IPS-18a (cell line): Measurements from ENCODE around the gene DOCK9.

ENCODE experiments used
- H3K27ac ChIP-seq: one replicate; pipeline ENCODE4 v1.5.1; 2013; ENCODE audit warnings: low read length
- H3K27me3 ChIP-seq: one replicate; pipeline ENCODE4 v1.6.1; 2013; ENCODE audit warnings: mild to moderate bottlenecking, low read length; ENCODE audit not compliant: control insufficient read depth, insufficient read depth
- H3K36me3 ChIP-seq: one replicate; pipeline ENCODE4 v1.6.1; 2013; ENCODE audit warnings: low read depth, low read length; ENCODE audit not compliant: control insufficient read depth
- H3K4me1 ChIP-seq: one replicate; pipeline ENCODE4 v1.6.1; 2013; ENCODE audit warnings: low read depth, low read length; ENCODE audit not compliant: control insufficient read depth
- H3K4me3 ChIP-seq: one replicate; pipeline ENCODE4 v1.5.1; 2013; ENCODE audit warnings: low read length
- H3K9ac ChIP-seq: one replicate; pipeline ENCODE4 v1.6.1; 2013; ENCODE audit warnings: mild to moderate bottlenecking, low read length, moderate library complexity
- H3K9me3 ChIP-seq: one replicate; pipeline ENCODE4 v1.6.1; 2013; ENCODE audit warnings: low read depth, low read length; ENCODE audit not compliant: control insufficient read depth

The DOCK9 gene

GRCh38 chr13:98809345-98809777 is 168.5 kb downstream of the DOCK9 start:
- no peak overlapping the region for H3K4me3 ChIP-seq
- H3K9ac ChIP-seq = no peak overlapping the region
- no peak overlapping the region for H3K27ac ChIP-seq
- no peaks in the 10 kb centered on the region for H3K9me3 ChIP-seq
- no peaks in the 10 kb centered on the region for H3K27me3 ChIP-seq
- H3K36me3 ChIP-seq = no peaks in the 10 kb centered on the region
- peaks cover 10% of the 10 kb centered on the region for H3K4me1 ChIP-seq

GRCh38 chr13:98807774-98808173 is 170.1 kb downstream of the DOCK9 start:
- H3K27me3 ChIP-seq = no peaks in the 10 kb centered on the region
- no peaks in the 10 kb centered on the region for H3K36me3 ChIP-seq
- peaks cover 10% of the 10 kb centered on the region for H3K4me1 ChIP-seq
- no peak overlapping the region for H3K9ac ChIP-seq
- no peak overlapping the region for H3K27ac ChIP-seq
- H3K9me3 ChIP-seq = no peaks in the 10 kb centered on the region
- H3K4me3 ChIP-seq = no peak overlapping the region

- H3K4me1 ChIP-seq = peaks cover 10% of the 10 kb centered on the region
- no peak overlapping the region for H3K27ac ChIP-seq
- no peaks in the 10 kb centered on the region for H3K9me3 ChIP-seq
- H3K36me3 ChIP-seq = no peaks in the 10 kb centered on the region
- H3K27me3 ChIP-seq = no peaks in the 10 kb centered on the region
- no peak overlapping the region for H3K4me3 ChIP-seq
- H3K9ac ChIP-seq = no peak overlapping the region
Observed at GRCh38 chr13:98804336-98804855, 173.5 kb downstream of the DOCK9 start.

GRCh38 chr13:98803921-98804320 is 173.9 kb downstream of the DOCK9 start:
- H3K9me3 ChIP-seq = no peaks in the 10 kb centered on the region
- H3K4me3 ChIP-seq = no peak overlapping the region
- no peak overlapping the region for H3K27ac ChIP-seq
- H3K27me3 ChIP-seq = no peaks in the 10 kb centered on the region
- peaks cover 10% of the 10 kb centered on the region for H3K4me1 ChIP-seq
- no peaks in the 10 kb centered on the region for H3K36me3 ChIP-seq
- no peak overlapping the region for H3K9ac ChIP-seq

GRCh38 chr13:98803111-98803561 is 174.7 kb downstream of the DOCK9 start:
- Histone ChIP-seq H3K27me3 (no peaks in the 10 kb centered on the region), H3K4me3 (no peak overlapping the region), H3K27ac (no peak overlapping the region), H3K9me3 (no peaks in the 10 kb centered on the region), H3K36me3 (no peaks in the 10 kb centered on the region), H3K9ac (no peak overlapping the region), H3K4me1 (peaks cover 6% of the 10 kb centered on the region)

GRCh38 chr13:98802559-98802958 is 175.3 kb downstream of the DOCK9 start:
- H3K4me1 ChIP-seq = peaks cover under 1% of the 10 kb centered on the region
- no peak overlapping the region for H3K9ac ChIP-seq
- no peak overlapping the region for H3K4me3 ChIP-seq
- H3K36me3 ChIP-seq = no peaks in the 10 kb centered on the region
- H3K9me3 ChIP-seq = no peaks in the 10 kb centered on the region
- no peak overlapping the region for H3K27ac ChIP-seq
- H3K27me3 ChIP-seq = no peaks in the 10 kb centered on the region

GRCh38 chr13:98801626-98802418 is 176.0 kb downstream of the DOCK9 start:
- Histone ChIP-seq H3K9me3 (no peaks in the 10 kb centered on the region), H3K9ac (no peak overlapping the region), H3K4me1 (no peaks in the 10 kb centered on the region), H3K27ac (no peak overlapping the region), H3K4me3 (no peak overlapping the region), H3K27me3 (no peaks in the 10 kb centered on the region), H3K36me3 (no peaks in the 10 kb centered on the region)

- H3K27me3 ChIP-seq = no peaks in the 10 kb centered on the region
- H3K9ac ChIP-seq = no peak overlapping the region
- no peaks in the 10 kb centered on the region for H3K4me1 ChIP-seq
- H3K9me3 ChIP-seq = no peaks in the 10 kb centered on the region
- H3K27ac ChIP-seq = no peak overlapping the region
- no peak overlapping the region for H3K4me3 ChIP-seq
- H3K36me3 ChIP-seq = no peaks in the 10 kb centered on the region
Observed at GRCh38 chr13:98800078-98800477, 177.8 kb downstream of the DOCK9 start.

- Histone ChIP-seq H3K27me3 (no peaks in the 10 kb centered on the region), H3K36me3 (no peaks in the 10 kb centered on the region), H3K27ac (no peak overlapping the region), H3K9me3 (no peaks in the 10 kb centered on the region), H3K4me3 (no peak overlapping the region), H3K9ac (no peak overlapping the region), H3K4me1 (no peaks in the 10 kb centered on the region)
Observed at GRCh38 chr13:98798849-98799645, 178.8 kb downstream of the DOCK9 start.

GRCh38 chr13:98797456-98797855 is 180.4 kb downstream of the DOCK9 start:
- H3K36me3 ChIP-seq = no peaks in the 10 kb centered on the region
- no peak overlapping the region for H3K27ac ChIP-seq
- no peaks in the 10 kb centered on the region for H3K4me1 ChIP-seq
- no peak overlapping the region for H3K9ac ChIP-seq
- no peak overlapping the region for H3K4me3 ChIP-seq
- no peaks in the 10 kb centered on the region for H3K27me3 ChIP-seq
- no peaks in the 10 kb centered on the region for H3K9me3 ChIP-seq

GRCh38 chr13:98796798-98797197 is 181.1 kb downstream of the DOCK9 start:
- Histone ChIP-seq H3K27ac (no peak overlapping the region), H3K4me1 (no peaks in the 10 kb centered on the region), H3K36me3 (no peaks in the 10 kb centered on the region)

More at GRCh38 chr13:98796798-98797197, 181.1 kb downstream of the DOCK9 start:
- Histone ChIP-seq H3K9me3 (no peaks in the 10 kb centered on the region), H3K27me3 (no peaks in the 10 kb centered on the region), H3K9ac (no peak overlapping the region), H3K4me3 (no peak overlapping the region)
